Kidney epithelial cell (primary cell): ENCODE data around the gene ISG20. TPM values are rescaled to one million over a fixed set of nuclear protein-coding genes. Genes with fewer than 3 reads are reported as not detected.

Experiments
- DNase-seq: peaks from one replicate; pipeline ENCODE4 v3.0.0-alpha.2; 2010; ENCODE audit warnings: low read depth
- H3K27me3 ChIP-seq: 2 replicates; pipeline ENCODE4 v1.6.0; 2011; ENCODE audit warnings: low read length; ENCODE audit not compliant: control insufficient read depth, insufficient read depth
- H3K36me3 ChIP-seq: 2 replicates; pipeline ENCODE4 v1.5.1; 2011; ENCODE audit warnings: low read length; ENCODE audit not compliant: control insufficient read depth, insufficient read depth
- H3K4me3 ChIP-seq: 2 replicates; pipeline ENCODE4 v1.5.1; 2011; ENCODE audit warnings: low read depth, mild to moderate bottlenecking, control low read depth, low read length
- CTCF ChIP-seq: IDR thresholded peaks from 2 replicates; pipeline ENCODE4 v1.5.1; 2011; ENCODE audit warnings: mild to moderate bottlenecking, moderate library complexity, low read length, control low read depth, inconsistent platforms; ENCODE audit not compliant: insufficient read depth, poor library complexity, severe bottlenecking
- total RNA-seq: library from RNA; depleted of rRNA; stranded (reverse); fragments of >200 nt; gene quantifications from 2 replicates; pipeline ENCODE4 v1.2.3, GENCODE V29; 2015

The ISG20 gene
- total RNA-seq, 1 donor from 2014 or later = 22.3 TPM

- Histone ChIP-seq H3K4me3 (no peak overlapping the region), H3K36me3 (no peaks in the 10 kb centered on the region), H3K27me3 (no peaks in the 10 kb centered on the region)
- no peak for TF ChIP-seq CTCF
- DNase-seq = no peak
These were observed 17.1 kb downstream of the ISG20 start for GRCh38 chr15:88655800-88656488.

- TF ChIP-seq CTCF = no peak
- no peak for DNase-seq
- Histone ChIP-seq H3K4me3 (no peak overlapping the region), H3K36me3 (no peaks in the 10 kb centered on the region), H3K27me3 (no peaks in the 10 kb centered on the region)
These were observed 18.0 kb downstream of the ISG20 start for GRCh38 chr15:88656760-88657221.

GRCh38 chr15:88657326-88658069 lies 18.7 kb downstream of the ISG20 start:
- DNase-seq = no peak

GRCh38 chr15:88658070-88658965 lies 19.5 kb downstream of the ISG20 start:
- H3K27me3 ChIP-seq = no peaks in the 10 kb centered on the region
- H3K36me3 ChIP-seq = no peaks in the 10 kb centered on the region
- TF ChIP-seq CTCF = no peak
- no peak for DNase-seq
- H3K4me3 ChIP-seq = no peak overlapping the region

More at GRCh38 chr15:88657326-88658069, 18.7 kb downstream of the ISG20 start:
- peak; percentile 87 for TF ChIP-seq CTCF
- no peaks in the 10 kb centered on the region for H3K27me3 ChIP-seq
- no peaks in the 10 kb centered on the region for H3K36me3 ChIP-seq
- no peak overlapping the region for H3K4me3 ChIP-seq

- no peaks in the 10 kb centered on the region for H3K27me3 ChIP-seq
- no peak for DNase-seq
- H3K36me3 ChIP-seq = no peaks in the 10 kb centered on the region
- no peak for TF ChIP-seq CTCF
- H3K4me3 ChIP-seq = no peak overlapping the region
These were observed 20.4 kb downstream of the ISG20 start for GRCh38 chr15:88658972-88659931.
